Measurements from ENCODE around the gene GSDME.
A peak's percentile ranks its signal among the peaks of the same experiment; 100 is the strongest.

Gene GSDME

GRCh38 chr7:24657980-24658379, 99.3 kb downstream of the GSDME start:
- no peak for TF ChIP-seq CTCF (IDR thresholded peaks at IDR 0.05; ENCODE audit: insufficient read depth, low read length)
- no peak for TF ChIP-seq SPI1 (IDR thresholded peaks at IDR 0.05; ENCODE audit: borderline replicate concordance, low read depth)
- no peak for TF ChIP-seq POLR2AphosphoS5 (IDR thresholded peaks at IDR 0.05; ENCODE audit: low read depth)
- no peak for TF ChIP-seq GABPA (IDR thresholded peaks at IDR 0.05; ENCODE audit: low read depth)
- no peak for TF ChIP-seq REST (IDR thresholded peaks at IDR 0.05; ENCODE audit: insufficient replicate concordance, low read depth)
- H3K4me3 ChIP-seq (replicated peaks; ENCODE audit: insufficient read depth, low read length) = no peak overlapping the region
- H3K27ac ChIP-seq (replicated peaks) = no peak overlapping the region
- no peaks in the 10 kb centered on the region for H3K27me3 ChIP-seq (ENCODE audit: insufficient read depth, poor library complexity, severe bottlenecking)
- no peak for DNase-seq (ENCODE audit: low read depth in 1 of 2, low spot score in 1 of 2)

GRCh38 chr7:24656608-24657007, 100.7 kb downstream of the GSDME start:
- Histone ChIP-seq H3K27me3 (ENCODE audit: insufficient read depth, poor library complexity, severe bottlenecking) (no peaks in the 10 kb centered on the region), H3K27ac (replicated peaks) (no peak overlapping the region), H3K4me3 (replicated peaks; ENCODE audit: insufficient read depth, low read length) (no peak overlapping the region)
- no peak for DNase-seq (ENCODE audit: low read depth in 1 of 2, low spot score in 1 of 2)
- TF ChIP-seq SPI1 (IDR thresholded peaks at IDR 0.05; ENCODE audit: borderline replicate concordance, low read depth) (no peak), GABPA (IDR thresholded peaks at IDR 0.05; ENCODE audit: low read depth) (no peak), POLR2AphosphoS5 (IDR thresholded peaks at IDR 0.05; ENCODE audit: low read depth) (no peak), REST (IDR thresholded peaks at IDR 0.05; ENCODE audit: insufficient replicate concordance, low read depth) (no peak), CTCF (IDR thresholded peaks at IDR 0.05; ENCODE audit: insufficient read depth, low read length) (no peak)

GRCh38 chr7:24654305-24654704, 103.0 kb downstream of the GSDME start:
- no peak for TF ChIP-seq POLR2AphosphoS5 (IDR thresholded peaks at IDR 0.05; ENCODE audit: low read depth)
- TF ChIP-seq GABPA (IDR thresholded peaks at IDR 0.05; ENCODE audit: low read depth) = no peak
- no peaks in the 10 kb centered on the region for H3K27me3 ChIP-seq (ENCODE audit: insufficient read depth, poor library complexity, severe bottlenecking)
- H3K27ac ChIP-seq (replicated peaks) = no peak overlapping the region
- no peak for DNase-seq (ENCODE audit: low read depth in 1 of 2, low spot score in 1 of 2)
- H3K4me3 ChIP-seq (replicated peaks; ENCODE audit: insufficient read depth, low read length) = no peak overlapping the region

GRCh38 chr7:24653316-24654085, 103.8 kb downstream of the GSDME start:
- TF ChIP-seq SPI1 (IDR thresholded peaks at IDR 0.05; ENCODE audit: borderline replicate concordance, low read depth) (0 out of 2 replicates have a peak, but pooled peaks have one; percentile 9), POLR2AphosphoS5 (IDR thresholded peaks at IDR 0.05; ENCODE audit: low read depth) (no peak)
- DNase-seq (ENCODE audit: low read depth in 1 of 2, low spot score in 1 of 2) = no peak

More at GRCh38 chr7:24653316-24654085, 103.8 kb downstream of the GSDME start:
- Histone ChIP-seq H3K27me3 (ENCODE audit: insufficient read depth, poor library complexity, severe bottlenecking) (no peaks in the 10 kb centered on the region), H3K4me3 (replicated peaks; ENCODE audit: insufficient read depth, low read length) (no peak overlapping the region), H3K27ac (replicated peaks) (no peak overlapping the region)

Measured in HL-60 (cell line).